ENCODE results near the gene NSUN3.

- TF ChIP-seq POLR2AphosphoS5 (IDR thresholded peaks at IDR 0.05; ENCODE audit: insufficient read depth, low read depth, low read length) (no peak), POLR2A (IDR thresholded peaks at IDR 0.05; ENCODE audit: low read depth, low read length) (no peak), CTCF (IDR thresholded peaks at IDR 0.05; ENCODE audit: extremely low read depth in 1 of 2, insufficient read depth in 1 of 2, low read depth in 1 of 2, low read length in 2 of 2) (no peak), EZH2 (IDR thresholded peaks at IDR 0.05; ENCODE audit: borderline replicate concordance, low read depth, low read length, severe bottlenecking) (no peak), JUN (IDR thresholded peaks at IDR 0.05; ENCODE audit: borderline replicate concordance, insufficient read depth, insufficient read length, low read depth) (no peak), MYC (IDR thresholded peaks at IDR 0.05; ENCODE audit: low read depth, low read length) (no peak), FOS (IDR thresholded peaks at IDR 0.05; ENCODE audit: borderline replicate concordance, insufficient read depth, low read length) (no peak)
- TF ChIP-seq, protein P1, sequence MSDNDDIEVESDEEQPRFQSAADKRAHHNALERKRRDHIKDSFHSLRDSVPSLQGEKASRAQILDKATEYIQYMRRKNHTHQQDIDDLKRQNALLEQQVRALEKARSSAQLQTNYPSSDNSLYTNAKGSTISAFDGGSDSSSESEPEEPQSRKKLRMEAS (IDR thresholded peaks at IDR 0.05; ENCODE audit: insufficient read depth, insufficient read length) = no peak
These were observed 54.9 kb downstream of the NSUN3 start for GRCh38 chr3:94117729-94118128.

Measured in endothelial cell of umbilical vein (primary cell).